ENCODE data around the gene C2CD3. TPM values are rescaled to one million over a fixed set of nuclear protein-coding genes. Genes with fewer than 3 reads are reported as not detected.
A peak's percentile ranks its signal among the peaks of the same experiment; 100 is the strongest.

The C2CD3 gene
- total and polyA plus RNA-seq, 7 donors, result 5.1 to 14.4 (median 9.7) TPM

DNA sequence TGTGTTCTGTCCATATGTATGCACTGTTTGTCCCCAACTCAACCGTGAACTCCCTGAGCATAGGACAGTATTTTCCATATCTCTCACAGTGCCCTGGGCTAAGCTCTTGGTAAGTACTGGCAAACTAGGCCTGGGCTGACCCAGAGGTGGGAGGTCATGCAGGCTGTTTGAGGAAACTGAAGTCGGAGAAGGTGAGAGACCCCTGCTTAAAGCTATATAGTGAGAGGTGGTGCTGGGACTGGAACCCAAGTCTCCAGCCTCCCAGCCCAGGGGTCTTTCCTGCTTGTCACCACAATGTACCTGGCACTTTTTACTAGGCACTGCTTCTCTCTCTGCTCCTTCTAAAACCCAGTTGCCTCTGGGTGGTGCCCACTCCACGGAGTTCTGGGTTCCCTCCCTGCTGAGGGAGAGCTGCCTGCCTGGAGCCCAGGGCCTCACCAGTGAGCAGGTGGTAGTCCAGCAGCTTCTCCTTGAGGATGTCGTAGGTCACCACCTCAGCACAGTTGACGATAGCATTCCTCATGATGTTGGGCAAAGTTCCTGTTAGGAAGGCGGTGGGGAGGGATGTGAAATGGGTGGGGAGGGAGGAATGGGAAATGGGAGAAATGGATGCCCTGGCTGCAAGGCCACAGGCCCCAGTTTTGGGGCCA is 166.6 kb downstream of the C2CD3 start:
- Histone ChIP-seq H3K4me3 (no peak overlapping the region), H3K27me3 (ENCODE audit: insufficient read depth in 3 of 3, low read length in 2 of 3) (no peaks in the 10 kb centered on the region), H3K27ac (peak overlapping the region; percentile 98), H3K36me3 (ENCODE audit: insufficient read depth in 1 of 2, low read depth in 1 of 2) (peaks cover 0 to 74% of the 10 kb centered on the region in 2 donors), H3K9me3 (no peaks in the 10 kb centered on the region), H3K4me1 (peaks cover 46% of the 10 kb centered on the region)
- intact Hi-C loops (cut with DNase I), result no loop called here
- ATAC-seq (no peak), DNase-seq (no peak)
- 65 to 74% (median 72%) methylated on average over 6 of the region's 6 CpGs for WGBS, 3 donors
- TF ChIP-seq, protein P1, sequence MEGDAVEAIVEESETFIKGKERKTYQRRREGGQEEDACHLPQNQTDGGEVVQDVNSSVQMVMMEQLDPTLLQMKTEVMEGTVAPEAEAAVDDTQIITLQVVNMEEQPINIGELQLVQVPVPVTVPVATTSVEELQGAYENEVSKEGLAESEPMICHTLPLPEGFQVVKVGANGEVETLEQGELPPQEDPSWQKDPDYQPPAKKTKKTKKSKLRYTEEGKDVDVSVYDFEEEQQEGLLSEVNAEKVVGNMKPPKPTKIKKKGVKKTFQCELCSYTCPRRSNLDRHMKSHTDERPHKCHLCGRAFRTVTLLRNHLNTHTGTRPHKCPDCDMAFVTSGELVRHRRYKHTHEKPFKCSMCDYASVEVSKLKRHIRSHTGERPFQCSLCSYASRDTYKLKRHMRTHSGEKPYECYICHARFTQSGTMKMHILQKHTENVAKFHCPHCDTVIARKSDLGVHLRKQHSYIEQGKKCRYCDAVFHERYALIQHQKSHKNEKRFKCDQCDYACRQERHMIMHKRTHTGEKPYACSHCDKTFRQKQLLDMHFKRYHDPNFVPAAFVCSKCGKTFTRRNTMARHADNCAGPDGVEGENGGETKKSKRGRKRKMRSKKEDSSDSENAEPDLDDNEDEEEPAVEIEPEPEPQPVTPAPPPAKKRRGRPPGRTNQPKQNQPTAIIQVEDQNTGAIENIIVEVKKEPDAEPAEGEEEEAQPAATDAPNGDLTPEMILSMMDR (IDR thresholded peaks at IDR 0.05), result no peak

DNA sequence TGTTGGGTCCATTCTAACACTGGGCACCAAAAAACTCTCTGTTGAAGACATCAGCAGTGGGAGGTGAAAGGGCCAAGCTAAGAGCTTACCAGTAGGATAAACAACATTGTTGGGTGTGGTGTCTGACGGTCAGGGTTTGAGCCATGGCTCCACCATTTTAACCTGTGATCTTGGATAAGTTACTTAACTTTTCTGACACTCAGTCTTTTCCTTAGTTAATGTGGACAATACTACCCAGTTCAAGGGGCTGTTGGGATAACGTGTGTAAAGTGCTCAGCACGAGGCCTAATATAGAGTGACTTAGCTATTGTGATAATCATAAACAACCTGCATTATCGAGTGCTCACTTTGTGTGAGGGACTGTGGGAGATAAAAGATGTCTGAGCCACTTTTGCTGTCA is 168.0 kb downstream of the C2CD3 start:
- Histone ChIP-seq H3K36me3 (ENCODE audit: insufficient read depth in 1 of 2, low read depth in 1 of 2) (peaks cover 0 to 74% of the 10 kb centered on the region in 2 donors), H3K9me3 (no peaks in the 10 kb centered on the region), H3K27ac (peak overlapping the region; percentile 50), H3K4me1 (peaks cover 45% of the 10 kb centered on the region), H3K27me3 (ENCODE audit: insufficient read depth in 3 of 3, low read length in 2 of 3) (no peaks in the 10 kb centered on the region), H3K4me3 (no peak overlapping the region)
- TF ChIP-seq, protein P1 (IDR thresholded peaks at IDR 0.05), result no peak
- no peak for ATAC-seq
- intact Hi-C loops (cut with DNase I), result no loop called here
- no peak for DNase-seq
- WGBS, 3 donors, result 85 to 98% (median 90%) methylated on average over 4 of the region's 4 CpGs

DNA sequence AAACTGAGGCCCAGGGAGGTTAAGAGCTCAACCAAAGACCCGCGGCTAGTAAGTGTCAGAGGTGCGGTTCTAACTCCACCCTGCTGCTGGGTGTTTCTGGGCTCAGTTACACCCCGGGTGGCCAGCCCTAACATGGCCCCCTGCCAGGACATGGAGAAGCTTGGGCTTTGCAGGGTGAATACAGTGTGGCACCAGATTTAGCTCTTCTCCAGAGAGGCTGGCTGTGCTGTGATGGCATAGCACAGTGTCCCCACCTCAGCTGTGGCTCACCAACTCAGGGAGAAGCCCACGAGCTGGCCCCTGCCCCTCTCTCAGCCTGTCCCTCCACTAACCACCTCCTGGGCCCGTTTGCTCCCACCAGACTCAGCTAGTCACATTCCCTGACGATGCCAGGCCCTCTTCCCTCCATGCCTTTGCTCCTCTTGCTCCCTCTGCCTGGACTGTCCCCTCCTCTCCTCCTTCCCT is 168.9 kb downstream of the C2CD3 start:
- Histone ChIP-seq H3K4me1 (peaks cover 44% of the 10 kb centered on the region), H3K36me3 (ENCODE audit: insufficient read depth in 1 of 2, low read depth in 1 of 2) (peaks cover 0 to 73% of the 10 kb centered on the region in 2 donors), H3K9me3 (no peaks in the 10 kb centered on the region), H3K27ac (peak overlapping the region; percentile 50), H3K27me3 (ENCODE audit: insufficient read depth in 3 of 3, low read length in 2 of 3) (no peaks in the 10 kb centered on the region), H3K4me3 (no peak overlapping the region)
- peak in 1 of 2 donors; percentile 66 for DNase-seq
- intact Hi-C loops (cut with DNase I), result no loop called here
- ATAC-seq, result peak in 3 of 4 donors; percentile 29 to 46 (median 42)
- 38 to 58% (median 50%) methylated on average over 7 of the region's 7 CpGs for WGBS, 3 donors
- TF ChIP-seq, protein P1 (IDR thresholded peaks at IDR 0.05), result no peak

DNA sequence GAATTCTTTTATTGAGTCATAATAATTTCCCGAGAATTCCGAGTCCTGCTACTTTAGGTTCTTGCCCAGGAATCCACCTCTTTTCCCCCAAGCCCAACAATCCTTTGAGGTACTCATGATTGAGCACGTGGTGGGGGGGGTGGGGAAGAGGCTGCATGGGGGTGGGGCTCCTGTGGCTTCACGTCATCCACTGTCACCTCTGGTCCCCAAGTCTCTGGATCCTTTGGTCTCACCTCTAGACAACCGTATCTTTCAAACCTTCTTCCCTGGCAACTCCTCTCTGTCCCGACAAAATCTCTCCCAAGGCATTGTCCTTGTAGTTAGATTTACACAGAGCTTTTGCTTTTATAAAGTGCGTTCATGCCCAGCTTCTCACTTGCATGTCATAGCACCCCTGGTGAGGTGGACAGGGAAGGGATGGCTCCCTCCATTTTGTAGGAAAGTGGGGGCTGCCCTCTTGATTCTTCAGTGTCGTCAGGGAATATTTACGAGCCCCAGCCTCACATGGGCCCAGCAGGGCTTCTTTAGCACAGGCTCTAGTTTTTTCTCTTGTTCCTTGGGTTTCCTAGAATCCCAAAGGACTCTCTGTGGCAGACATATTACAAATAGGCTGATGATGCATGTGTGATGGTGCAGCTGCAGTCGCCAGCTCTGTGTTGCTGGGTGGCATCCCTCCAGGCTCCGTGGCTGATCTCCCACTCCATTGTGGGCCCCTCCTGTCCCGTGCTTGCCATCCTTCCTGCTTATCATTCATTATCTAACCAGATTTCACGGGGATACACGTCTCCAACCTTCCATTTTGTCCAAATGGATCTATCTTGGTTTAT is 170.3 kb downstream of the C2CD3 start:
- no peaks in the 10 kb centered on the region for H3K27me3 ChIP-seq (ENCODE audit: insufficient read depth in 3 of 3, low read length in 2 of 3)
- H3K9me3 ChIP-seq, result no peaks in the 10 kb centered on the region
- TF ChIP-seq, protein P1 (IDR thresholded peaks at IDR 0.05), result no peak
- WGBS, 3 donors, result 65 to 77% (median 74%) methylated on average over 14 of the region's 14 CpGs
- peaks cover 0 to 59% of the 10 kb centered on the region in 2 donors for H3K36me3 ChIP-seq (ENCODE audit: insufficient read depth in 1 of 2, low read depth in 1 of 2)
- DNase-seq, result no peak
- peaks cover 33% of the 10 kb centered on the region for H3K4me1 ChIP-seq
- peak overlapping the region; percentile 6 for H3K27ac ChIP-seq
- intact Hi-C loops (cut with DNase I), result no loop called here
- no peak overlapping the region for H3K4me3 ChIP-seq
- peak in 1 of 4 donors; percentile 18 for ATAC-seq
